Thoracic aorta (tissue), 2 donors: ENCODE measurements around the gene POLR2E. TPM values are rescaled to one million over a fixed set of nuclear protein-coding genes. Genes with fewer than 3 reads are reported as not detected.
"Not testable (repeated sequence)": the region's sequence is repeated elsewhere in the genome, so short reads cannot be mapped to it uniquely, and the experiment has no call there.

Experiments
- ATAC-seq: fragments of 150-250 bp; one replicate; pipeline ENCODE4 v1.8.0; 2017; ENCODE audit warnings: low read depth; ENCODE audit not compliant: insufficient number of reproducible peaks, low FRiP score
- DNase-seq: peaks from one replicate; pipeline ENCODE4 v3.0.0-alpha.2; 2020; ENCODE audit warnings: low spot score
- H3K27ac ChIP-seq, 2 donors: fragments of 200-600 bp; sonication (generic); 1 replicate in 1 of 2; 2 replicates in 1 of 2; pipeline ENCODE4 v1.5.1; 2016; ENCODE audit warnings: mild to moderate bottlenecking in 2 of 2, moderate library complexity in 2 of 2
- H3K27me3 ChIP-seq: fragments of 200-600 bp; sonication (generic); replicated peaks from 2 replicates; pipeline ENCODE4 v1.6.0; 2016; ENCODE audit warnings: mild to moderate bottlenecking; ENCODE audit not compliant: insufficient read depth
- H3K36me3 ChIP-seq: fragments of 200-600 bp; sonication (generic); one replicate; pipeline ENCODE4 v1.5.1; 2016
- H3K4me1 ChIP-seq, 2 donors: fragments of 200-600 bp; sonication (generic); 1 replicate in 1 of 2; 2 replicates in 1 of 2; pipeline versions ENCODE4 v1.5.1 to v1.6.0; 2016; ENCODE audit warnings: low read depth in 2 of 2, mild to moderate bottlenecking in 1 of 2; ENCODE audit not compliant: control insufficient read depth in 1 of 2
- H3K4me3 ChIP-seq: fragments of 200-600 bp; sonication (generic); 2 replicates; pipeline ENCODE4 v1.5.1; 2016; ENCODE audit warnings: mild to moderate bottlenecking
- H3K9me3 ChIP-seq: fragments of 200-600 bp; sonication (generic); 2 replicates; pipeline ENCODE4 v1.5.1; 2016
- CTCF ChIP-seq: fragments of 200-600 bp; sonication (generic); IDR thresholded peaks from one replicate; pipeline ENCODE4 v1.5.1; 2019; ENCODE audit warnings: antibody characterized with exemption
- total RNA-seq, 2 donors: library from RNA; depleted of rRNA; stranded (reverse); fragments of >200 nt; gene quantifications; one replicate each; pipeline versions ENCODE4 v1.1.0 to v1.2.3, GENCODE V29; 2016

The POLR2E gene
- total RNA-seq, 2 donors from 2014 or later = 129 to 149 TPM

GRCh38 chr19:1130771-1131717 is 35.9 kb upstream of the POLR2E start:
- Histone ChIP-seq H3K4me1 (peaks cover 52 to 70% of the 10 kb centered on the region in 2 donors), H3K4me3 (peak overlapping the region; percentile 95), H3K27me3 (no peaks in the 10 kb centered on the region), H3K9me3 (no peaks in the 10 kb centered on the region), H3K36me3 (peaks cover 18% of the 10 kb centered on the region), H3K27ac (peak overlapping the region; percentile 94 to 99)
- ATAC-seq = no peak
- DNase-seq = no peak
- no peak for TF ChIP-seq CTCF

- ATAC-seq = no peak
- peaks cover 24% of the 10 kb centered on the region for H3K36me3 ChIP-seq
- no peak for TF ChIP-seq CTCF
Observed at GRCh38 chr19:1129535-1129934, 34.4 kb upstream of the POLR2E start.

GRCh38 chr19:1129084-1129483 is 33.9 kb upstream of the POLR2E start:
- H3K36me3 ChIP-seq = peaks cover 28% of the 10 kb centered on the region
- not testable (repeated sequence) for H3K9me3 ChIP-seq, DNase-seq, H3K27me3 ChIP-seq, H3K27ac ChIP-seq, ATAC-seq
- peak overlapping the region; percentile 95 for H3K4me3 ChIP-seq
- peaks cover 55 to 78% of the 10 kb centered on the region in 2 donors for H3K4me1 ChIP-seq

More at GRCh38 chr19:1129535-1129934, 34.4 kb upstream of the POLR2E start:
- DNase-seq = no peak
- Histone ChIP-seq H3K4me1 (peaks cover 55 to 78% of the 10 kb centered on the region in 2 donors), H3K4me3 (peak overlapping the region; percentile 95), H3K27me3 (no peaks in the 10 kb centered on the region), H3K9me3 (no peaks in the 10 kb centered on the region), H3K27ac (no peak overlapping the region)

- no peak for TF ChIP-seq CTCF
- H3K4me1 ChIP-seq = peaks cover 51 to 73% of the 10 kb centered on the region in 2 donors
Observed at GRCh38 chr19:1128106-1128505, 32.9 kb upstream of the POLR2E start.

GRCh38 chr19:1126984-1127760 is 32.0 kb upstream of the POLR2E start:
- Histone ChIP-seq H3K9me3 (no peaks in the 10 kb centered on the region), H3K4me3 (no peak overlapping the region), H3K27ac (peak overlapping the region; percentile 63 to 93), H3K4me1 (peaks cover 44 to 64% of the 10 kb centered on the region in 2 donors), H3K27me3 (no peaks in the 10 kb centered on the region), H3K36me3 (peaks cover 46% of the 10 kb centered on the region)
- no peak for DNase-seq
- TF ChIP-seq CTCF = no peak
- no peak for ATAC-seq

More at GRCh38 chr19:1128106-1128505, 32.9 kb upstream of the POLR2E start:
- Histone ChIP-seq H3K36me3 (peaks cover 38% of the 10 kb centered on the region), H3K27ac (no peak overlapping the region), H3K27me3 (no peaks in the 10 kb centered on the region), H3K4me3 (no peak overlapping the region), H3K9me3 (no peaks in the 10 kb centered on the region)
- DNase-seq = no peak
- no peak for ATAC-seq
